CD4-positive, alpha-beta T cell treated with Interleukin-1 beta for 1 hour (primary cell): ENCODE results near the gene UTP14C.
"Not testable (repeated sequence)": the region's sequence is repeated elsewhere in the genome, so short reads cannot be mapped to it uniquely, and the experiment has no call there.

Experiments used
- DNase-seq, 2 donors: peaks; one replicate each; pipeline ENCODE4 v3.0.0-alpha.2; 2020 to 2022

The UTP14C gene

GRCh38 chr13:52048516-52048915 is 24.0 kb downstream of the UTP14C start:
- no peak for DNase-seq

GRCh38 chr13:52051400-52051799 is 26.9 kb downstream of the UTP14C start:
- DNase-seq = no peak

GRCh38 chr13:52053460-52053859 is 29.0 kb downstream of the UTP14C start:
- DNase-seq = no peak

GRCh38 chr13:52061064-52061463 is 36.6 kb downstream of the UTP14C start:
- not testable (repeated sequence) for DNase-seq

GRCh38 chr13:52061587-52061986 is 37.1 kb downstream of the UTP14C start:
- no peak for DNase-seq

- no peak for DNase-seq
Observed at GRCh38 chr13:52067237-52067636, 42.7 kb downstream of the UTP14C start.

- DNase-seq = peak in 1 of 2 donors; percentile 3
Observed at GRCh38 chr13:52070929-52071523, 46.5 kb downstream of the UTP14C start.
